Loucy (cell line): ENCODE measurements around the gene TSHR.

Experiments used
- CTCF ChIP-seq: fragments of 200-600 bp; sonication (generic); conservative IDR thresholded peaks from 2 replicates; pipeline ENCODE4 v1.5.1; 2014; ENCODE audit warnings: mild to moderate bottlenecking, antibody characterized with exemption, low read length
- EZH2phosphoT487 ChIP-seq: fragments of 200-600 bp; IDR thresholded peaks from 2 replicates; pipeline ENCODE4 v1.6.1; 2018; ENCODE audit warnings: antibody characterized with exemption, mild to moderate bottlenecking, moderate library complexity, borderline replicate concordance

- TF ChIP-seq CTCF: no peak
- TF ChIP-seq EZH2phosphoT487: no peak
These were observed 130.2 kb downstream of the TSHR start for GRCh38 chr14:81085596-81085995.
